Neutrophil (primary cell): ENCODE measurements around the gene ATP2C2.

Experiments used
- H3K27ac ChIP-seq: fragments of 200-600 bp; sonication (generic); 2 replicates; pipeline ENCODE4 v1.5.1; 2016; ENCODE audit warnings: mild to moderate bottlenecking, moderate library complexity
- H3K27me3 ChIP-seq: fragments of 200-600 bp; sonication (generic); 2 replicates; pipeline ENCODE4 v1.6.0; 2016; ENCODE audit warnings: mild to moderate bottlenecking
- H3K36me3 ChIP-seq: fragments of 200-600 bp; sonication (generic); 2 replicates; pipeline ENCODE4 v1.5.1; 2017
- H3K4me1 ChIP-seq, 2 experiments: fragments of 200-600 bp in 1 of 2; sonication (generic) in 1 of 2; 1 replicate in 1 of 2; 2 replicates in 1 of 2; pipeline versions ENCODE4 v1.5.1 to v1.6.1; 2013 to 2016; ENCODE audit warnings: low read depth in 1 of 2, low read length in 1 of 2, mild to moderate bottlenecking in 1 of 2, moderate library complexity in 1 of 2; ENCODE audit not compliant: control insufficient read depth in 1 of 2, insufficient read depth in 1 of 2
- H3K4me3 ChIP-seq, 2 experiments: fragments of 200-600 bp in 1 of 2; sonication (generic) in 1 of 2; 1 replicate in 1 of 2; 2 replicates in 1 of 2; pipeline ENCODE4 v1.5.1; 2013 to 2016; ENCODE audit warnings: low read depth in 1 of 2, low read length in 1 of 2, mild to moderate bottlenecking in 1 of 2, moderate library complexity in 1 of 2
- H3K9me3 ChIP-seq: fragments of 200-600 bp; sonication (generic); 2 replicates; pipeline ENCODE4 v1.5.1; 2016
- CTCF ChIP-seq: fragments of 200-600 bp; sonication (generic); IDR thresholded peaks from 2 replicates; pipeline ENCODE4 v1.5.1; 2016; ENCODE audit warnings: antibody characterized with exemption

ATP2C2 gene

GRCh38 chr16:84383106-84383505, 14.8 kb downstream of the ATP2C2 start:
- no peak overlapping the region for H3K4me3 ChIP-seq
- no peaks in the 10 kb centered on the region for H3K36me3 ChIP-seq
- H3K27me3 ChIP-seq, result no peaks in the 10 kb centered on the region
- TF ChIP-seq CTCF, result no peak
- no peak overlapping the region for H3K27ac ChIP-seq
- H3K9me3 ChIP-seq, result no peaks in the 10 kb centered on the region
- peaks cover 11 to 14% of the 10 kb centered on the region in 2 experiments for H3K4me1 ChIP-seq

- no peak for TF ChIP-seq CTCF
- H3K36me3 ChIP-seq, result no peaks in the 10 kb centered on the region
- no peaks in the 10 kb centered on the region for H3K27me3 ChIP-seq
- H3K9me3 ChIP-seq, result no peaks in the 10 kb centered on the region
- no peak overlapping the region for H3K4me3 ChIP-seq
- no peaks in the 10 kb centered on the region for H3K4me1 ChIP-seq
- no peak overlapping the region for H3K27ac ChIP-seq
Measured at GRCh38 chr16:84386047-84386446, 17.7 kb downstream of the ATP2C2 start.

- Histone ChIP-seq H3K27me3 (no peaks in the 10 kb centered on the region), H3K4me1 (peaks cover 0 to 7% of the 10 kb centered on the region in 2 experiments), H3K27ac (no peak overlapping the region), H3K9me3 (no peaks in the 10 kb centered on the region), H3K36me3 (no peaks in the 10 kb centered on the region), H3K4me3 (no peak overlapping the region)
- no peak for TF ChIP-seq CTCF
Measured at GRCh38 chr16:84387021-84387420, 18.7 kb downstream of the ATP2C2 start.

- TF ChIP-seq CTCF, result no peak
- Histone ChIP-seq H3K27me3 (no peaks in the 10 kb centered on the region), H3K9me3 (no peaks in the 10 kb centered on the region), H3K4me1 (peaks cover 0 to 11% of the 10 kb centered on the region in 2 experiments), H3K4me3 (no peak overlapping the region), H3K27ac (no peak overlapping the region), H3K36me3 (peaks cover 3% of the 10 kb centered on the region)
Measured at GRCh38 chr16:84390131-84390785, 21.9 kb downstream of the ATP2C2 start.

GRCh38 chr16:84391151-84392030, 23.1 kb downstream of the ATP2C2 start:
- no peak for TF ChIP-seq CTCF
- Histone ChIP-seq H3K9me3 (no peaks in the 10 kb centered on the region), H3K4me3 (no peak overlapping the region), H3K27me3 (no peaks in the 10 kb centered on the region), H3K27ac (no peak overlapping the region), H3K4me1 (peaks cover under 1 to 18% of the 10 kb centered on the region in 2 experiments), H3K36me3 (peaks cover 3% of the 10 kb centered on the region)
